Esophagus squamous epithelium (tissue), 4 donors: ENCODE data around the gene CSGALNACT2.

Experiments used
- CTCF ChIP-seq, 6 experiments: fragments of 450-650 bp in 4 of 6; fragments of 200-600 bp in 2 of 6; sonication (generic) in 2 of 6; IDR thresholded peaks; one replicate each; pipeline ENCODE4 v1.5.1; 2016 to 2019; ENCODE audit warnings: antibody characterized with exemption in 6 of 6, mild to moderate bottlenecking in 4 of 6, moderate library complexity in 4 of 6
- POLR2A ChIP-seq, 4 donors: fragments of 450-650 bp; IDR thresholded peaks; one replicate each; pipeline ENCODE4 v1.6.1; 2017; ENCODE audit warnings: antibody characterized with exemption in 4 of 4, mild to moderate bottlenecking in 4 of 4, moderate library complexity in 3 of 4

- TF ChIP-seq CTCF (IDR thresholded peaks at IDR 0.05): no peak
- no peak for TF ChIP-seq POLR2A (IDR thresholded peaks at IDR 0.05)
These were observed 27.7 kb upstream of the CSGALNACT2 start for GRCh38 chr10:43110338-43111071.
